GM10248 (cell line): ENCODE data around the gene OVAAL.

Source experiments
- CTCF ChIA-PET: fragments of 300-600 bp; sonication (Branson Sonifier 250); formaldehyde crosslinking; extraction: SDS; loops from one replicate; lab custom pipeline; 2021; ENCODE audit warnings: antibody characterized with exemption; lab: Yijun Ruan, JAX
- POLR2A ChIA-PET: fragments of 350-650 bp; sonication (Branson Sonifier 250); formaldehyde crosslinking; extraction: SDS; loops from one replicate; lab custom pipeline; 2020; ENCODE audit warnings: antibody characterized with exemption; lab: Yijun Ruan, JAX
- DNase-seq: peaks from one replicate; pipeline ENCODE4 v3.0.0; 2012; ENCODE audit errors: extremely low spot score
- TF ChIP-seq, protein P1 (sequence below): IDR thresholded peaks from 2 replicates; pipeline ENCODE4 v1.5.1; 2012; ENCODE audit warnings: mild to moderate bottlenecking, low read depth; ENCODE audit errors: extremely low read depth, missing control alignments, control extremely low read depth

The OVAAL gene

DNA sequence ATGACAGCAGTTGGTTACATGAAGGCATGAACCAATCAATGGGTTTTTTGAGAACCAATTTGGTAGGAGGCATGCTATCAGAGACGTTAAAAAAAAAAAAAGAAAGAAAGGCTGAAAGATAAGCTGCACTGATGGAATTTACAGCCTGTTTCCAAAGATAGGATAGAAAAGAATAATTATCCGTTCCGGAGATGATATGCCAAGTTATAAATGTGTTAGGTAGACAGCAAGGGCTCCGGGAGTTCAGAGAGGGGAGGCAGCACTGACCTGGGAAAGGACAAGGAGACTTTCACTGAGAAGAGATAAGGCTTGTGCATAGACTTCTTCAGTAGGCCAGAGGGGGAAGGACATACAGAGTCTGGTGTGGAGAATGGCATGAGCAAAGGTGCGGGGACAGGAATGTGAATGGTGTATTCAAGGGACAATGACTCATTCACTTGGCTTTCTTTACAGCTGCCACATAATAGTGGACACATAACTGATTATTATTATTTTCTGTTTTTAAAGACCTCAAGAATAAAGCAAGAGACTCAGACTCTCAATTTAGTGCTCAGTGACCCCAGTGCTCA is 31.6 kb upstream of the OVAAL start:
- no peak for DNase-seq
- CTCF ChIA-PET: interaction anchor here (1.0 to 4.3 kb wide), 4 partner anchors 9 to 335 kb away, joined by 3 to 32 read pairs (median 4); no protein-coding TSS in a partner anchor
- POLR2A ChIA-PET: no interaction called here
- TF ChIP-seq, protein P1, sequence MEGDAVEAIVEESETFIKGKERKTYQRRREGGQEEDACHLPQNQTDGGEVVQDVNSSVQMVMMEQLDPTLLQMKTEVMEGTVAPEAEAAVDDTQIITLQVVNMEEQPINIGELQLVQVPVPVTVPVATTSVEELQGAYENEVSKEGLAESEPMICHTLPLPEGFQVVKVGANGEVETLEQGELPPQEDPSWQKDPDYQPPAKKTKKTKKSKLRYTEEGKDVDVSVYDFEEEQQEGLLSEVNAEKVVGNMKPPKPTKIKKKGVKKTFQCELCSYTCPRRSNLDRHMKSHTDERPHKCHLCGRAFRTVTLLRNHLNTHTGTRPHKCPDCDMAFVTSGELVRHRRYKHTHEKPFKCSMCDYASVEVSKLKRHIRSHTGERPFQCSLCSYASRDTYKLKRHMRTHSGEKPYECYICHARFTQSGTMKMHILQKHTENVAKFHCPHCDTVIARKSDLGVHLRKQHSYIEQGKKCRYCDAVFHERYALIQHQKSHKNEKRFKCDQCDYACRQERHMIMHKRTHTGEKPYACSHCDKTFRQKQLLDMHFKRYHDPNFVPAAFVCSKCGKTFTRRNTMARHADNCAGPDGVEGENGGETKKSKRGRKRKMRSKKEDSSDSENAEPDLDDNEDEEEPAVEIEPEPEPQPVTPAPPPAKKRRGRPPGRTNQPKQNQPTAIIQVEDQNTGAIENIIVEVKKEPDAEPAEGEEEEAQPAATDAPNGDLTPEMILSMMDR: no peak

DNA sequence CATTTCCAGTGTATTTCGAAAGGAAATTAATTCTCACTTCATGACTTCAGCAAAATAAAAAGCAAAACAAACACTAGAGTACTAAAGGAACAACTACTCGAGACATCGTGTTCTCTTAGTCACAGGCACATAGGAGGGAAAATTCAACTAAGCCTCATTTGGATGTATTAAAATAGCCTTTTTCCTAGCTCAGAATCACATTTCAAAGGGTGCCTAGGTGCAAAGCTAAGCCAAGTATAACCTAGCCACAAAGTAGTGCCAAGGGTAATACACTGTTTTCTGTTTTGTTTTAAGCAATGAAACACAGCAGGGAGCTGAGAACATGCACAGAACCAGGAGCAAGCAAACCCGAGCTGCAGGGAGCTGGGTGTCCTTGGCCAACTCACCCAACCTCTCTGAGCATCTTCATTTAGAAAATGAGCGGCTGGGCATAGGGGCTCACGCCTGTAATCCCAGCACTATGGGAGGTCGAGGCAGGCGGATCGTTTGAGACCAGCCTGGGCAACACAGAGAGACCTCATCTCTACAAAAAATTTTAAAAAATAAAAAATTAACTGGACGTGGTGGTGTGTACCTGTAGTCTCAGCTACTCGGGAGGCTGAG is 29.8 kb upstream of the OVAAL start:
- DNase-seq: no peak
- ChIA-PET POLR2A (no interaction called here), CTCF (interaction anchor here (1.1 to 1.3 kb wide), 2 partner anchors 13 to 334 kb away, joined by 3 to 10 read pairs; no protein-coding TSS in a partner anchor)
- TF ChIP-seq, protein P1: no peak

DNA sequence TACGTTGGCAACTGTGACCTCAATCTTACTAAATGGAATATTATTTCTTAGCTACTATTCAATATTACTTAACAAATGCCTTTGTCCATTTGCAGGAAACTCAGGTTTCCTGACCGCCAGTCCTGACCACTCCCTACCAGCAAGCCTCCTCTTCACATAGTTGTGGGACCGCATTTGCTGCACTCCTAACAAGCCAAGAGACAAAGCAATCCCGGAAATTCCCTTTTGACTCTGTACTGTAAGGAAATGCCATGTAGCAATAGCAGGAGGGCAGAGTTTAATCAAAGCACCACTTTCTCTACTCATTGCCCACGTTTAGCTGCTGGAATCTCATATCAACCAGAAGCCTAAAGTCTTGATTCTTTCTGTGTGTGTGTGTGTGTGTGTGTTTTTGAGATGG is 28.3 kb upstream of the OVAAL start:
- CTCF ChIA-PET: interaction anchor here (0.8 to 11.6 kb wide), 4 partner anchors 15 to 333 kb away, joined by 3 to 125 read pairs (median 6); no protein-coding TSS in a partner anchor

DNA sequence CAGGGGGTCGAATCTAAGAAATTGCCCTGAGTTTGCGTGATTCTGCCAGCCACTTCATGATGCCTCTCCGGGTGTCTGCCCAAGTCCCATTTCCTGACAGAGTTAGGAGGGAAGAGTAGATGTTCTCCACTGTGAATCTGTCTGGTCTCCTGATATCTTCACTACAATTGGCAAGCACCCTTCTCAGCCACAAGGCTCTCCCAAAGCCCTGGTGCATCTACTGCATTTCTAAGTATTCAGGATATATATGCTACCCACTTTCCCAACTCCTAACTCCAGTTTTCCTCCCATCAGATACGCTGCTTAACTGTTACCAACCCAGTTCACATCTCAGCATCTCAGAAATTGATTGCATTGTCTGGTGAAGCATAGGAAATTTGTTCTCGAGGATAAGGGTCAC is 25.9 kb upstream of the OVAAL start:
- TF ChIP-seq, protein P1: no peak
- DNase-seq: no peak
- ChIA-PET CTCF (interaction anchor here (0.7 to 11.6 kb wide), 13 partner anchors 8 to 615 kb away, joined by 3 to 125 read pairs (median 4); partner anchors contain the start of gene XPR1), POLR2A (no interaction called here)

More for the DNA sequence above, 28.3 kb upstream of the OVAAL start:
- TF ChIP-seq, protein P1: no peak
- DNase-seq: no peak
- POLR2A ChIA-PET: no interaction called here

DNA sequence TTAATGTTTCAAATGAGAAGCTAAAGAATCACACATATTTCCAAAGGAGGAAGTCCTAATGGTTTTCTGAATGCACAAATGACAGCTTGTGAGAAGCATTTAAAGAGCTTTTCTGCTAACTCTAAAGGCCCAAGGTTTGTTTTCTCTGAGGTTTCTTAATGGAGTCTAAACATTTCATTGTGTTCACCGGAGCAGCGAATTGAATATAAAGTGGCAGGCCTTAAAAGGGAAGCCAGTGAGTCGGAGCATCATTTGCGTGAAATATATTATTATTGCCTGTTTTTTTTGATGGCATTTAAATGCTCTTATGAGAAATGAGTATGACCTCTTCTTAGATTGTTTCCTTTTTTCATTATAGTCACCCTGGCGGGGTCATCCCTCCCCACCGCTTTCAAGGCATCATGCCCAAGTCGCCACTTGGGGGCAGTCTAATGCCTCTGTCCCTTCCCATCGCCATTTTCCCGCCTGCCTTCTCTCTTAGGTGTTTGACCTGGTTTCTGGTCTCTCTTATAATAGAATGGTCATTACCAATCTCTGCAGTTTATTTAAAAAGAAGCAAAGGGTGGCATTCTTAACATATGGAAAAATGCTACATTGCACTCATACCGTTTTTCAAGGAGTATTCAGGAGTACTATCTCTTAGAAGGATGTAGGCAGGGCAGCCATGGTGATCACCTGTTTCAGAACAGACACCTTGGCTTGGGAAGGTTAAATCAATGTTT is 25.3 kb upstream of the OVAAL start:
- TF ChIP-seq, protein P1: peak; percentile 88
- ChIA-PET CTCF (interaction anchor here (0.7 to 11.6 kb wide), 15 partner anchors 9 to 635 kb away, joined by 3 to 125 read pairs (median 4); partner anchors contain the start of gene XPR1), POLR2A (no interaction called here)
- peak; percentile 72 for DNase-seq

DNA sequence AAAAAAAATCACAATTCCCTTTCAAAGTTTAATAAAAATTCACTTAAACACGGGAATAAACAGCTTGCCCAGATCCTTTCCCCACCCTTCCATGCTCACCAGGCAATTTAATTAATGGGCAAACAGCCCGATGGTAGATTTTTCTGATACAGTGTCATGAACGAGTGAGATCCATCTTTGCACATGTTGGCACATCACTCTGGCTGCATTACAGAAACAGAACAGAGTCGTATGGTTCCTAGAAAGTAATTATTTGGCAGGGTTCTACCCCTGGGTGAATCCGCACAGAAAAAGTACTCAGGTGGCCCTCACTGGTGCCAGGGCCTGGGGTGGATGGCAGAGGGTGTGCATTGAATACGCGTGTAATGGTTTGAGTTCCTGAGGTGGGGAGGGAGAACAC is 24.6 kb upstream of the OVAAL start:
- POLR2A ChIA-PET: no interaction called here
- no peak for DNase-seq
- CTCF ChIA-PET: interaction anchor here (1.2 to 11.6 kb wide), 5 partner anchors 11 to 634 kb away, joined by 4 to 125 read pairs (median 8); no protein-coding TSS in a partner anchor
- TF ChIP-seq, protein P1: no peak
